ENCODE data around the gene GNGT1.

The GNGT1 gene

GRCh38 chr7:93920496-93921182 is 14.3 kb downstream of the GNGT1 start:
- peak overlapping the region in 3 of 5 donors; percentile 30 to 68 (median 58) for H3K9ac ChIP-seq (ENCODE audit: low read length in 5 of 5)
- H3K27me3 ChIP-seq (ENCODE audit: control insufficient read depth in 5 of 5, insufficient read depth in 4 of 5, low read length in 5 of 5) = no peaks in the 10 kb centered on the region
- peaks cover 0 to 34% (median 24%) of the 10 kb centered on the region in 5 donors for H3K4me1 ChIP-seq (ENCODE audit: control insufficient read depth in 5 of 5, insufficient read depth in 5 of 5, low read length in 5 of 5)
- no peaks in the 10 kb centered on the region for H3K36me3 ChIP-seq (ENCODE audit: control insufficient read depth in 5 of 5, insufficient read depth in 5 of 5, low read length in 5 of 5)
- no peaks in the 10 kb centered on the region for H3K9me3 ChIP-seq (ENCODE audit: control insufficient read depth in 5 of 5, low read length in 5 of 5)
- H3K4me3 ChIP-seq (ENCODE audit: low read depth in 1 of 5, low read length in 5 of 5) = peak overlapping the region in 4 of 5 donors; percentile 76 to 95 (median 82)
- H3K27ac ChIP-seq (ENCODE audit: low read depth, low read length) = peak overlapping the region; percentile 99

GRCh38 chr7:93921186-93921585 is 14.8 kb downstream of the GNGT1 start:
- H3K27me3 ChIP-seq (ENCODE audit: control insufficient read depth in 5 of 5, insufficient read depth in 4 of 5, low read length in 5 of 5) = no peaks in the 10 kb centered on the region
- peaks cover 2 to 4% (median 2%) of the 10 kb centered on the region in 5 donors for H3K36me3 ChIP-seq (ENCODE audit: control insufficient read depth in 5 of 5, insufficient read depth in 5 of 5, low read length in 5 of 5)
- H3K9me3 ChIP-seq (ENCODE audit: control insufficient read depth in 5 of 5, low read length in 5 of 5) = no peaks in the 10 kb centered on the region
- H3K4me3 ChIP-seq (ENCODE audit: low read depth in 1 of 5, low read length in 5 of 5) = peak overlapping the region; percentile 76 to 95 (median 83)
- H3K27ac ChIP-seq (ENCODE audit: low read depth, low read length) = peak overlapping the region; percentile 99
- H3K9ac ChIP-seq (ENCODE audit: low read length in 5 of 5) = peak overlapping the region in 4 of 5 donors; percentile 29 to 88 (median 49)
- peaks cover 0 to 34% (median 22%) of the 10 kb centered on the region in 5 donors for H3K4me1 ChIP-seq (ENCODE audit: control insufficient read depth in 5 of 5, insufficient read depth in 5 of 5, low read length in 5 of 5)

- peaks cover 0 to 36% (median 26%) of the 10 kb centered on the region in 5 donors for H3K4me1 ChIP-seq (ENCODE audit: control insufficient read depth in 5 of 5, insufficient read depth in 5 of 5, low read length in 5 of 5)
- peak within 1 kb of the TSS; percentile 99 for H3K27ac ChIP-seq (ENCODE audit: low read depth, low read length)
- H3K36me3 ChIP-seq (ENCODE audit: control insufficient read depth in 5 of 5, insufficient read depth in 5 of 5, low read length in 5 of 5) = peaks cover 6 to 11% (median 9%) of the 10 kb centered on the region in 5 donors
- H3K4me3 ChIP-seq (ENCODE audit: low read depth in 1 of 5, low read length in 5 of 5) = peak within 1 kb of the TSS; percentile 76 to 95 (median 83)
- no peaks in the 10 kb centered on the region for H3K27me3 ChIP-seq (ENCODE audit: control insufficient read depth in 5 of 5, insufficient read depth in 4 of 5, low read length in 5 of 5)
- H3K9ac ChIP-seq (ENCODE audit: low read length in 5 of 5) = peak within 1 kb of the TSS; percentile 68 to 99 (median 88)
- H3K9me3 ChIP-seq (ENCODE audit: control insufficient read depth in 5 of 5, low read length in 5 of 5) = no peaks in the 10 kb centered on the region
Measured at GRCh38 chr7:93921607-93922566, 15.5 kb downstream of the GNGT1 start, which contains the start of gene GNG11. Gene GNG11 (plus strand): TSS chr7:93921735. CDS start chr7:93922138, 403 bp downstream.

- Histone ChIP-seq H3K27me3 (ENCODE audit: control insufficient read depth in 5 of 5, insufficient read depth in 4 of 5, low read length in 5 of 5) (no peaks in the 10 kb centered on the region), H3K4me1 (ENCODE audit: control insufficient read depth in 5 of 5, insufficient read depth in 5 of 5, low read length in 5 of 5) (peaks cover 0 to 46% (median 37%) of the 10 kb centered on the region in 5 donors), H3K4me3 (ENCODE audit: low read depth in 1 of 5, low read length in 5 of 5) (peak overlapping the region; percentile 75 to 95 (median 83)), H3K27ac (ENCODE audit: low read depth, low read length) (peak overlapping the region; percentile 99), H3K36me3 (ENCODE audit: control insufficient read depth in 5 of 5, insufficient read depth in 5 of 5, low read length in 5 of 5) (peaks cover 10 to 14% (median 12%) of the 10 kb centered on the region in 5 donors), H3K9me3 (ENCODE audit: control insufficient read depth in 5 of 5, low read length in 5 of 5) (no peaks in the 10 kb centered on the region), H3K9ac (ENCODE audit: low read length in 5 of 5) (peak overlapping the region; percentile 68 to 99 (median 88))
Measured at GRCh38 chr7:93923296-93923695, 16.9 kb downstream of the GNGT1 start.

- H3K4me1 ChIP-seq (ENCODE audit: control insufficient read depth in 5 of 5, insufficient read depth in 5 of 5, low read length in 5 of 5) = peaks cover 0 to 46% (median 37%) of the 10 kb centered on the region in 5 donors
- no peaks in the 10 kb centered on the region for H3K27me3 ChIP-seq (ENCODE audit: control insufficient read depth in 5 of 5, insufficient read depth in 4 of 5, low read length in 5 of 5)
- H3K36me3 ChIP-seq (ENCODE audit: control insufficient read depth in 5 of 5, insufficient read depth in 5 of 5, low read length in 5 of 5) = peaks cover 10 to 14% (median 12%) of the 10 kb centered on the region in 5 donors
- H3K4me3 ChIP-seq (ENCODE audit: low read depth in 1 of 5, low read length in 5 of 5) = peak overlapping the region; percentile 75 to 95 (median 83)
- H3K27ac ChIP-seq (ENCODE audit: low read depth, low read length) = peak overlapping the region; percentile 99
- no peaks in the 10 kb centered on the region for H3K9me3 ChIP-seq (ENCODE audit: control insufficient read depth in 5 of 5, low read length in 5 of 5)
- peak overlapping the region in 4 of 5 donors; percentile 68 to 99 (median 90) for H3K9ac ChIP-seq (ENCODE audit: low read length in 5 of 5)
Measured at GRCh38 chr7:93923942-93924341, 17.6 kb downstream of the GNGT1 start.

- Histone ChIP-seq H3K4me3 (ENCODE audit: low read depth in 1 of 5, low read length in 5 of 5) (peak overlapping the region in 2 of 5 donors; percentile 33 to 48), H3K27me3 (ENCODE audit: control insufficient read depth in 5 of 5, insufficient read depth in 4 of 5, low read length in 5 of 5) (no peaks in the 10 kb centered on the region), H3K27ac (ENCODE audit: low read depth, low read length) (peak overlapping the region; percentile 66), H3K9me3 (ENCODE audit: control insufficient read depth in 5 of 5, low read length in 5 of 5) (no peaks in the 10 kb centered on the region), H3K4me1 (ENCODE audit: control insufficient read depth in 5 of 5, insufficient read depth in 5 of 5, low read length in 5 of 5) (peaks cover 0 to 33% (median 26%) of the 10 kb centered on the region in 5 donors), H3K36me3 (ENCODE audit: control insufficient read depth in 5 of 5, insufficient read depth in 5 of 5, low read length in 5 of 5) (peaks cover 10 to 14% (median 12%) of the 10 kb centered on the region in 5 donors), H3K9ac (ENCODE audit: low read length in 5 of 5) (no peak overlapping the region)
Measured at GRCh38 chr7:93926800-93927199, 20.4 kb downstream of the GNGT1 start.

GRCh38 chr7:93927585-93927984 is 21.2 kb downstream of the GNGT1 start:
- Histone ChIP-seq H3K36me3 (ENCODE audit: control insufficient read depth in 5 of 5, insufficient read depth in 5 of 5, low read length in 5 of 5) (peaks cover 10 to 14% (median 12%) of the 10 kb centered on the region in 5 donors), H3K27ac (ENCODE audit: low read depth, low read length) (peak overlapping the region; percentile 66), H3K9me3 (ENCODE audit: control insufficient read depth in 5 of 5, low read length in 5 of 5) (no peaks in the 10 kb centered on the region), H3K9ac (ENCODE audit: low read length in 5 of 5) (no peak overlapping the region), H3K4me1 (ENCODE audit: control insufficient read depth in 5 of 5, insufficient read depth in 5 of 5, low read length in 5 of 5) (peaks cover 0 to 32% (median 26%) of the 10 kb centered on the region in 5 donors), H3K4me3 (ENCODE audit: low read depth in 1 of 5, low read length in 5 of 5) (peak overlapping the region in 1 of 5 donors; percentile 10), H3K27me3 (ENCODE audit: control insufficient read depth in 5 of 5, insufficient read depth in 4 of 5, low read length in 5 of 5) (no peaks in the 10 kb centered on the region)

- Histone ChIP-seq H3K9me3 (ENCODE audit: control insufficient read depth in 5 of 5, low read length in 5 of 5) (no peaks in the 10 kb centered on the region), H3K27me3 (ENCODE audit: control insufficient read depth in 5 of 5, insufficient read depth in 4 of 5, low read length in 5 of 5) (no peaks in the 10 kb centered on the region), H3K36me3 (ENCODE audit: control insufficient read depth in 5 of 5, insufficient read depth in 5 of 5, low read length in 5 of 5) (peaks cover 4 to 6% (median 6%) of the 10 kb centered on the region in 5 donors), H3K27ac (ENCODE audit: low read depth, low read length) (no peak overlapping the region), H3K9ac (ENCODE audit: low read length in 5 of 5) (no peak overlapping the region), H3K4me1 (ENCODE audit: control insufficient read depth in 5 of 5, insufficient read depth in 5 of 5, low read length in 5 of 5) (peaks cover 0 to 20% (median 14%) of the 10 kb centered on the region in 5 donors), H3K4me3 (ENCODE audit: low read depth in 1 of 5, low read length in 5 of 5) (no peak overlapping the region)
Measured at GRCh38 chr7:93931655-93932054, 25.3 kb downstream of the GNGT1 start.

GRCh38 chr7:93933156-93933555 is 26.8 kb downstream of the GNGT1 start:
- no peaks in the 10 kb centered on the region for H3K9me3 ChIP-seq (ENCODE audit: control insufficient read depth in 5 of 5, low read length in 5 of 5)
- no peaks in the 10 kb centered on the region for H3K36me3 ChIP-seq (ENCODE audit: control insufficient read depth in 5 of 5, insufficient read depth in 5 of 5, low read length in 5 of 5)
- H3K4me1 ChIP-seq (ENCODE audit: control insufficient read depth in 5 of 5, insufficient read depth in 5 of 5, low read length in 5 of 5) = peaks cover 0 to 7% (median 0%) of the 10 kb centered on the region in 5 donors
- H3K27ac ChIP-seq (ENCODE audit: low read depth, low read length) = no peak overlapping the region
- no peak overlapping the region for H3K9ac ChIP-seq (ENCODE audit: low read length in 5 of 5)
- H3K4me3 ChIP-seq (ENCODE audit: low read depth in 1 of 5, low read length in 5 of 5) = no peak overlapping the region
- H3K27me3 ChIP-seq (ENCODE audit: control insufficient read depth in 5 of 5, insufficient read depth in 4 of 5, low read length in 5 of 5) = no peaks in the 10 kb centered on the region
